WTC11 (cell line): ENCODE measurements around the gene ELAVL1. TPM values are rescaled to one million over a fixed set of nuclear protein-coding genes. Genes with fewer than 3 reads are reported as not detected.

Source experiments
- ATAC-seq: fragments of 200-7000 bp; cut with Tn5 transposase; 2 replicates; pipeline ENCODE4 v1.10.0; 2021; ENCODE audit warnings: mild to moderate bottlenecking, moderate library complexity
- CTCF ChIA-PET: fragments of 300-600 bp; sonication (Branson Sonifier 250); formaldehyde crosslinking; loops from one replicate; lab custom pipeline; 2021; ENCODE audit warnings: antibody characterized with exemption; lab: Charles Lee
- POLR2A ChIA-PET: fragments of 350-600 bp; sonication (Branson Sonifier 250); formaldehyde crosslinking; loops from one replicate; lab custom pipeline; 2021; ENCODE audit warnings: antibody characterized with exemption; lab: Charles Lee
- DNase-seq: peaks from one replicate; pipeline ENCODE4 v3.0.0; 2021; ENCODE audit warnings: low spot score
- H3K27ac Mint-ChIP-seq: 2 replicates; pipeline ENCODE4 v1.8.0; 2021; ENCODE audit warnings: mixed read lengths
- H3K27me3 Mint-ChIP-seq: 2 replicates; pipeline ENCODE4 v1.8.0; 2021; ENCODE audit warnings: low read depth, mild to moderate bottlenecking, moderate library complexity, mixed read lengths
- H3K36me3 Mint-ChIP-seq: 2 replicates; pipeline ENCODE4 v1.8.0; 2021; ENCODE audit warnings: mixed read lengths
- H3K4me1 Mint-ChIP-seq: 2 replicates; pipeline ENCODE4 v1.8.0; 2022; ENCODE audit warnings: mixed read lengths
- H3K4me3 Mint-ChIP-seq: 2 replicates; pipeline ENCODE4 v1.8.0; 2021; ENCODE audit warnings: mild to moderate bottlenecking, moderate library complexity, mixed read lengths
- H3K9me3 Mint-ChIP-seq: 2 replicates; pipeline ENCODE4 v1.8.0; 2021; ENCODE audit warnings: mixed read lengths
- EMX1 ChIP-seq: fragments of 250-450 bp; sonication (Bioruptor Pico); IDR thresholded peaks from 2 replicates; pipeline ENCODE4 v1.8.0; 2021; ENCODE audit warnings: mild to moderate bottlenecking
- ESRRA ChIP-seq: sonication (generic); formaldehyde crosslinking; IDR thresholded peaks from 2 replicates; pipeline ENCODE4 v1.8.1; 2022; ENCODE audit warnings: mild to moderate bottlenecking, missing genetic modification reagents, borderline replicate concordance
- GABPB1 ChIP-seq: sonication (generic); formaldehyde crosslinking; IDR thresholded peaks from 2 replicates; pipeline ENCODE4 v1.8.1; 2023; ENCODE audit warnings: mild to moderate bottlenecking, missing genetic modification reagents
- NFATC4 ChIP-seq: fragments of 250-450 bp; sonication (Bioruptor Pico); IDR thresholded peaks from 2 replicates; pipeline ENCODE4 v1.9.0; 2021; ENCODE audit warnings: mild to moderate bottlenecking
- PRRX2 ChIP-seq: fragments of 250-450 bp; sonication (Bioruptor Pico); IDR thresholded peaks from 2 replicates; pipeline ENCODE4 v1.8.0; 2021; ENCODE audit warnings: mild to moderate bottlenecking
- RORB ChIP-seq: fragments of 250-450 bp; sonication (Bioruptor Pico); IDR thresholded peaks from 2 replicates; pipeline ENCODE4 v1.9.0; 2021; ENCODE audit warnings: mild to moderate bottlenecking
- SMAD3 ChIP-seq: sonication (generic); formaldehyde crosslinking; IDR thresholded peaks from 2 replicates; pipeline ENCODE4 v1.8.0; 2022; ENCODE audit warnings: missing genetic modification reagents, mild to moderate bottlenecking, borderline replicate concordance
- ZNF219 ChIP-seq: sonication (generic); formaldehyde crosslinking; IDR thresholded peaks from 2 replicates; pipeline ENCODE4 v1.8.0; 2023; ENCODE audit warnings: missing genetic modification reagents, mild to moderate bottlenecking, borderline replicate concordance
- ZNF232 ChIP-seq: sonication (generic); formaldehyde crosslinking; IDR thresholded peaks from 2 replicates; pipeline ENCODE4 v1.8.0; 2022; ENCODE audit warnings: mild to moderate bottlenecking, missing genetic modification reagents
- ZNF263 ChIP-seq: sonication (generic); formaldehyde crosslinking; IDR thresholded peaks from 2 replicates; pipeline ENCODE4 v1.8.1; 2022; ENCODE audit warnings: low read depth, mild to moderate bottlenecking, moderate library complexity, missing genetic modification reagents
- ZNF416 ChIP-seq: fragments of 250-450 bp; sonication (Bioruptor Pico); IDR thresholded peaks from 2 replicates; pipeline ENCODE4 v1.9.0; 2021; ENCODE audit warnings: mild to moderate bottlenecking, inconsistent platforms
- total RNA-seq: library from RNA; stranded (reverse); gene quantifications from 3 replicates; pipeline ENCODE4 v1.2.3, GENCODE V29; 2021
- TF ChIP-seq, protein P1 (sequence below): sonication (generic); formaldehyde crosslinking; IDR thresholded peaks from 2 replicates; pipeline ENCODE4 v1.8.0; 2023; ENCODE audit warnings: missing genetic modification reagents, mild to moderate bottlenecking, borderline replicate concordance
- TF ChIP-seq, protein P2 (sequence below): fragments of 250-450 bp; sonication (Bioruptor Pico); IDR thresholded peaks from 2 replicates; pipeline ENCODE4 v1.8.0; 2021; ENCODE audit warnings: mild to moderate bottlenecking
- TF ChIP-seq, protein P3 (sequence below): sonication (generic); formaldehyde crosslinking; IDR thresholded peaks from 2 replicates; pipeline ENCODE4 v1.8.1; 2022; ENCODE audit warnings: mild to moderate bottlenecking, moderate library complexity, missing genetic modification reagents
- TF ChIP-seq, protein P4 (sequence below): sonication (generic); formaldehyde crosslinking; IDR thresholded peaks from 2 replicates; pipeline ENCODE4 v1.8.1; 2022; ENCODE audit warnings: low read depth, mild to moderate bottlenecking, moderate library complexity, missing genetic modification reagents, borderline replicate concordance
- TF ChIP-seq, protein P5 (sequence below): fragments of 250-450 bp; sonication (Bioruptor Pico); IDR thresholded peaks from 2 replicates; pipeline ENCODE4 v1.9.0; 2021; ENCODE audit warnings: mild to moderate bottlenecking
- TF ChIP-seq, protein P6 (sequence below): sonication (generic); formaldehyde crosslinking; IDR thresholded peaks from 2 replicates; pipeline ENCODE4 v1.8.1; 2023; ENCODE audit warnings: mild to moderate bottlenecking, moderate library complexity, missing genetic modification reagents
- TF ChIP-seq, protein P7 (sequence below): fragments of 250-450 bp; sonication (Bioruptor Pico); IDR thresholded peaks from 2 replicates; pipeline ENCODE4 v2.1.2; 2022; ENCODE audit warnings: mild to moderate bottlenecking, moderate library complexity

Gene ELAVL1
- total RNA-seq, 1 experiment from 2014 or later = 160 TPM

DNA sequence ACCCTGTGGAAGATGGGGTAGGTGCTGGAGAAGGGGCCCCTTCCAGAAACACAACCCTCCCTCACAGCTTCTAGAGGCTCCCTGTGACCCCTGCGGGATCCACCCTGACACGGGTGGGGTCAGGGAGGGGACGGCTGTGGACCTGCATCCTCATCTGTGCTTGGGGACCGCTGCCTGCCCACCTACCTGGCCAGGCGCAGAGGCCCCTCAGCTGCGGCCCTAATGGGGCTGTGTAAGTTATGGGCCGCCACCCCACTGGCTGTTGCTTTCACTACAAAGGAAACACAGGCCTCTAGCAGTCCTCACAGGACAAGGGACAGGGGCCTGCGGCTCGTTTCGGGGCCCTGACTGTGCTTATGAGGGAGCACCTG lies 72.5 kb downstream of the ELAVL1 start (continued):
- TF ChIP-seq PRRX2 (CRISPR knock-in tag) = no peak
- TF ChIP-seq, protein P1, sequence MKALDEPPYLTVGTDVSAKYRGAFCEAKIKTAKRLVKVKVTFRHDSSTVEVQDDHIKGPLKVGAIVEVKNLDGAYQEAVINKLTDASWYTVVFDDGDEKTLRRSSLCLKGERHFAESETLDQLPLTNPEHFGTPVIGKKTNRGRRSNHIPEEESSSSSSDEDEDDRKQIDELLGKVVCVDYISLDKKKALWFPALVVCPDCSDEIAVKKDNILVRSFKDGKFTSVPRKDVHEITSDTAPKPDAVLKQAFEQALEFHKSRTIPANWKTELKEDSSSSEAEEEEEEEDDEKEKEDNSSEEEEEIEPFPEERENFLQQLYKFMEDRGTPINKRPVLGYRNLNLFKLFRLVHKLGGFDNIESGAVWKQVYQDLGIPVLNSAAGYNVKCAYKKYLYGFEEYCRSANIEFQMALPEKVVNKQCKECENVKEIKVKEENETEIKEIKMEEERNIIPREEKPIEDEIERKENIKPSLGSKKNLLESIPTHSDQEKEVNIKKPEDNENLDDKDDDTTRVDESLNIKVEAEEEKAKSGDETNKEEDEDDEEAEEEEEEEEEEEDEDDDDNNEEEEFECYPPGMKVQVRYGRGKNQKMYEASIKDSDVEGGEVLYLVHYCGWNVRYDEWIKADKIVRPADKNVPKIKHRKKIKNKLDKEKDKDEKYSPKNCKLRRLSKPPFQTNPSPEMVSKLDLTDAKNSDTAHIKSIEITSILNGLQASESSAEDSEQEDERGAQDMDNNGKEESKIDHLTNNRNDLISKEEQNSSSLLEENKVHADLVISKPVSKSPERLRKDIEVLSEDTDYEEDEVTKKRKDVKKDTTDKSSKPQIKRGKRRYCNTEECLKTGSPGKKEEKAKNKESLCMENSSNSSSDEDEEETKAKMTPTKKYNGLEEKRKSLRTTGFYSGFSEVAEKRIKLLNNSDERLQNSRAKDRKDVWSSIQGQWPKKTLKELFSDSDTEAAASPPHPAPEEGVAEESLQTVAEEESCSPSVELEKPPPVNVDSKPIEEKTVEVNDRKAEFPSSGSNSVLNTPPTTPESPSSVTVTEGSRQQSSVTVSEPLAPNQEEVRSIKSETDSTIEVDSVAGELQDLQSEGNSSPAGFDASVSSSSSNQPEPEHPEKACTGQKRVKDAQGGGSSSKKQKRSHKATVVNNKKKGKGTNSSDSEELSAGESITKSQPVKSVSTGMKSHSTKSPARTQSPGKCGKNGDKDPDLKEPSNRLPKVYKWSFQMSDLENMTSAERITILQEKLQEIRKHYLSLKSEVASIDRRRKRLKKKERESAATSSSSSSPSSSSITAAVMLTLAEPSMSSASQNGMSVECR (CRISPR knock-in tag) = no peak
- no peak for TF ChIP-seq GABPB1 (CRISPR knock-in tag)
- TF ChIP-seq, protein P2, sequence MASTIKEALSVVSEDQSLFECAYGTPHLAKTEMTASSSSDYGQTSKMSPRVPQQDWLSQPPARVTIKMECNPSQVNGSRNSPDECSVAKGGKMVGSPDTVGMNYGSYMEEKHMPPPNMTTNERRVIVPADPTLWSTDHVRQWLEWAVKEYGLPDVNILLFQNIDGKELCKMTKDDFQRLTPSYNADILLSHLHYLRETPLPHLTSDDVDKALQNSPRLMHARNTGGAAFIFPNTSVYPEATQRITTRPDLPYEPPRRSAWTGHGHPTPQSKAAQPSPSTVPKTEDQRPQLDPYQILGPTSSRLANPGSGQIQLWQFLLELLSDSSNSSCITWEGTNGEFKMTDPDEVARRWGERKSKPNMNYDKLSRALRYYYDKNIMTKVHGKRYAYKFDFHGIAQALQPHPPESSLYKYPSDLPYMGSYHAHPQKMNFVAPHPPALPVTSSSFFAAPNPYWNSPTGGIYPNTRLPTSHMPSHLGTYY = no peak
- no peak for TF ChIP-seq ESRRA (CRISPR knock-in tag)
- TF ChIP-seq ZNF263 (CRISPR knock-in tag) = no peak
- no peak for TF ChIP-seq NFATC4 (CRISPR knock-in tag)
- TF ChIP-seq, protein P3, sequence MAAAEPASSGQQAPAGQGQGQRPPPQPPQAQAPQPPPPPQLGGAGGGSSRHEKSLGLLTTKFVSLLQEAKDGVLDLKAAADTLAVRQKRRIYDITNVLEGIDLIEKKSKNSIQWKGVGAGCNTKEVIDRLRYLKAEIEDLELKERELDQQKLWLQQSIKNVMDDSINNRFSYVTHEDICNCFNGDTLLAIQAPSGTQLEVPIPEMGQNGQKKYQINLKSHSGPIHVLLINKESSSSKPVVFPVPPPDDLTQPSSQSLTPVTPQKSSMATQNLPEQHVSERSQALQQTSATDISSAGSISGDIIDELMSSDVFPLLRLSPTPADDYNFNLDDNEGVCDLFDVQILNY (CRISPR knock-in tag) = no peak

DNA sequence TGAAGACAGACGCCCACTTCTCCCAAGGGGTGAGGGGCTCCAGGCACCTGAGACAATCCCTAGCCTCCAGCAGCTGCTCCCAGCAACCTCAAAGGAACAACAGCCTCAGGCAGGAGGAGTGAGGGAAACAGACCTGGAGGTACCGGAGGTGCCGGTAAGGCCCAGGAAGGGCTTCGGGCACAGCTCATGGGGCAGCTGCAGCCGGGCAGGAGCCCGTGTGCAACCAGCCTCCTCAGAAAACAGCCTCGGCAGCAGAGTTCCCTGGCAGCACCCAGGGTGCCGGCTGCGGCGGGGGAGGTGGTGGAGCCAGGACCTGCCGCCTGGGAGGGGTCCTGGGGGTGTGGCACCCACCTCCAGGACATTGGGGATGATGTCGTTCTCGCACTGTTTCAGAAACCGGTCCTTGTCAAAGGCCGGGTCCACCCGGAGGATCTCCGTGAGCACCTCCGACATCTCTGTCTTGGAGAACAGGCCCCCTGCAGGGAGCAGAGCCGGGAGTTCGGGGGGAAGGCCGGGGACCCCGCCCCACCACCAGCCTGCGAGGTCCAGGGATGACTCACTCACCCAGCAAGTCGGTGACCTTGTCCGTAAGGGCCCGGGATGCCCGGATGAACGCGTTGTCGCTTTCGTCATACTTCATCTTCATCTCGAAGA lies 73.0 kb downstream of the ELAVL1 start:
- ChIA-PET CTCF (interaction anchor here (1.2 to 1.6 kb wide), 3 partner anchors 12 to 74 kb away, joined by 3 to 4 read pairs (median 3); partner anchors contain the start of gene TIMM44), POLR2A (no interaction called here)
- Mint-ChIP-seq H3K4me1 (no peaks in the 10 kb centered on the region), H3K9me3 (no peaks in the 10 kb centered on the region), H3K4me3 (no peak overlapping the region), H3K27me3 (no peaks in the 10 kb centered on the region), H3K36me3 (peaks cover 34% of the 10 kb centered on the region), H3K27ac (no peak overlapping the region)
- TF ChIP-seq RORB (CRISPR knock-in tag) (no peak), EMX1 (CRISPR knock-in tag) (no peak), ZNF219 (CRISPR knock-in tag) (no peak), ZNF416 (CRISPR knock-in tag) (no peak), SMAD3 (CRISPR knock-in tag) (no peak), ZNF232 (no peak)
- TF ChIP-seq, protein P4, sequence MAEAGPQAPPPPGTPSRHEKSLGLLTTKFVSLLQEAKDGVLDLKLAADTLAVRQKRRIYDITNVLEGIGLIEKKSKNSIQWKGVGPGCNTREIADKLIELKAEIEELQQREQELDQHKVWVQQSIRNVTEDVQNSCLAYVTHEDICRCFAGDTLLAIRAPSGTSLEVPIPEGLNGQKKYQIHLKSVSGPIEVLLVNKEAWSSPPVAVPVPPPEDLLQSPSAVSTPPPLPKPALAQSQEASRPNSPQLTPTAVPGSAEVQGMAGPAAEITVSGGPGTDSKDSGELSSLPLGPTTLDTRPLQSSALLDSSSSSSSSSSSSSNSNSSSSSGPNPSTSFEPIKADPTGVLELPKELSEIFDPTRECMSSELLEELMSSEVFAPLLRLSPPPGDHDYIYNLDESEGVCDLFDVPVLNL (CRISPR knock-in tag) = no peak
- TF ChIP-seq, protein P5, sequence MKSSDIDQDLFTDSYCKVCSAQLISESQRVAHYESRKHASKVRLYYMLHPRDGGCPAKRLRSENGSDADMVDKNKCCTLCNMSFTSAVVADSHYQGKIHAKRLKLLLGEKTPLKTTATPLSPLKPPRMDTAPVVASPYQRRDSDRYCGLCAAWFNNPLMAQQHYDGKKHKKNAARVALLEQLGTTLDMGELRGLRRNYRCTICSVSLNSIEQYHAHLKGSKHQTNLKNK (CRISPR knock-in tag) = no peak
- TF ChIP-seq, protein P6, sequence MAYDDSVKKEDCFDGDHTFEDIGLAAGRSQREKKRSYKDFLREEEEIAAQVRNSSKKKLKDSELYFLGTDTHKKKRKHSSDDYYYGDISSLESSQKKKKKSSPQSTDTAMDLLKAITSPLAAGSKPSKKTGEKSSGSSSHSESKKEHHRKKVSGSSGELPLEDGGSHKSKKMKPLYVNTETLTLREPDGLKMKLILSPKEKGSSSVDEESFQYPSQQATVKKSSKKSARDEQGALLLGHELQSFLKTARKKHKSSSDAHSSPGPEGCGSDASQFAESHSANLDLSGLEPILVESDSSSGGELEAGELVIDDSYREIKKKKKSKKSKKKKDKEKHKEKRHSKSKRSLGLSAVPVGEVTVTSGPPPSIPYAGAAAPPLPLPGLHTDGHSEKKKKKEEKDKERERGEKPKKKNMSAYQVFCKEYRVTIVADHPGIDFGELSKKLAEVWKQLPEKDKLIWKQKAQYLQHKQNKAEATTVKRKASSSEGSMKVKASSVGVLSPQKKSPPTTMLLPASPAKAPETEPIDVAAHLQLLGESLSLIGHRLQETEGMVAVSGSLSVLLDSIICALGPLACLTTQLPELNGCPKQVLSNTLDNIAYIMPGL = no peak
- TF ChIP-seq, protein P7, sequence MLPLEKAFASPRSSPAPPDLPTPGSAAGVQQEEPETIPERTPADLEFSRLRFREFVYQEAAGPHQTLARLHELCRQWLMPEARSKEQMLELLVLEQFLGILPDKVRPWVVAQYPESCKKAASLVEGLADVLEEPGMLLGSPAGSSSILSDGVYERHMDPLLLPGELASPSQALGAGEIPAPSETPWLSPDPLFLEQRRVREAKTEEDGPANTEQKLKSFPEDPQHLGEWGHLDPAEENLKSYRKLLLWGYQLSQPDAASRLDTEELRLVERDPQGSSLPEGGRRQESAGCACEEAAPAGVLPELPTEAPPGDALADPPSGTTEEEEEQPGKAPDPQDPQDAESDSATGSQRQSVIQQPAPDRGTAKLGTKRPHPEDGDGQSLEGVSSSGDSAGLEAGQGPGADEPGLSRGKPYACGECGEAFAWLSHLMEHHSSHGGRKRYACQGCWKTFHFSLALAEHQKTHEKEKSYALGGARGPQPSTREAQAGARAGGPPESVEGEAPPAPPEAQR (CRISPR knock-in tag) = no peak
- DNase-seq (no peak), ATAC-seq (no peak)
